HepG2 (cell line): Measurements from ENCODE around the gene TCF23. TPM values are rescaled to one million over a fixed set of nuclear protein-coding genes. Genes with fewer than 3 reads are reported as not detected.

Experiments used
- CAMTA2 ChIP-seq: sonication (generic); formaldehyde crosslinking; IDR thresholded peaks from 2 replicates; pipeline ENCODE4 v1.4.0; 2020; ENCODE audit warnings: mild to moderate bottlenecking, missing genetic modification reagents, borderline replicate concordance
- GFI1 ChIP-seq: sonication (generic); formaldehyde crosslinking; IDR thresholded peaks from 2 replicates; pipeline ENCODE4 v1.5.0; 2020; ENCODE audit warnings: missing genetic modification reagents, mild to moderate bottlenecking, borderline replicate concordance
- KAT2B ChIP-seq: fragments of 150-350 bp; IDR thresholded peaks from 2 replicates; pipeline ENCODE4 v1.6.1; 2014; ENCODE audit warnings: low read depth, low read length, borderline replicate concordance
- MATR3 ChIP-seq: sonication (generic); formaldehyde crosslinking; IDR thresholded peaks from 2 replicates; pipeline ENCODE4 v1.4.0; 2020; ENCODE audit warnings: missing genetic modification reagents
- MEF2D ChIP-seq: sonication (generic); formaldehyde crosslinking; IDR thresholded peaks from 2 replicates; pipeline ENCODE4 v1.5.1; 2020; ENCODE audit warnings: mild to moderate bottlenecking, missing genetic modification reagents
- NR2F2 ChIP-seq: IDR thresholded peaks from 2 replicates; pipeline ENCODE4 v1.6.1; 2012; ENCODE audit warnings: low read depth, inconsistent platforms, borderline replicate concordance
- RFX5 ChIP-seq: IDR thresholded peaks from 2 replicates; pipeline ENCODE4 v1.6.1; 2011; ENCODE audit warnings: low read depth, low read length, improper control_type of control experiment
- RXRB ChIP-seq: IDR thresholded peaks from 2 replicates; pipeline ENCODE4 v1.6.1; 2016; ENCODE audit warnings: borderline replicate concordance, missing genetic modification reagents, missing compliant biosample characterization
- SOX5 ChIP-seq: IDR thresholded peaks from 2 replicates; pipeline ENCODE4 v1.6.1; 2016; ENCODE audit warnings: borderline replicate concordance
- SPEN ChIP-seq: sonication (generic); formaldehyde crosslinking; IDR thresholded peaks from 2 replicates; pipeline ENCODE4 v1.5.1; 2020; ENCODE audit warnings: low read depth, mild to moderate bottlenecking, missing genetic modification reagents
- SRY ChIP-seq: sonication (generic); formaldehyde crosslinking; IDR thresholded peaks from 2 replicates; pipeline ENCODE4 v1.8.0; 2022; ENCODE audit warnings: mild to moderate bottlenecking, missing genetic modification reagents
- TP53 ChIP-seq: sonication (generic); formaldehyde crosslinking; conservative IDR thresholded peaks from 2 replicates; pipeline ENCODE4 v1.4.0; 2020; ENCODE audit warnings: missing genetic modification reagents
- ZMYM4 ChIP-seq: sonication (generic); formaldehyde crosslinking; IDR thresholded peaks from 2 replicates; pipeline ENCODE4 v1.8.1; 2023; ENCODE audit warnings: mild to moderate bottlenecking, missing genetic modification reagents
- ZNF501 ChIP-seq: sonication (generic); formaldehyde crosslinking; IDR thresholded peaks from 2 replicates; pipeline ENCODE4 v1.5.1; 2020; ENCODE audit warnings: mild to moderate bottlenecking, moderate library complexity, missing genetic modification reagents
- ZNF557 ChIP-seq: sonication (generic); formaldehyde crosslinking; IDR thresholded peaks from 2 replicates; pipeline ENCODE4 v1.4.0; 2020; ENCODE audit warnings: missing genetic modification reagents
- ZNF672 ChIP-seq: sonication (generic); formaldehyde crosslinking; IDR thresholded peaks from 2 replicates; pipeline ENCODE4 v1.8.1; 2022; ENCODE audit warnings: missing genetic modification reagents
- ZNF792 ChIP-seq: IDR thresholded peaks from 2 replicates; pipeline ENCODE4 v1.6.1; 2016
- ZNF850 ChIP-seq: sonication (generic); formaldehyde crosslinking; conservative IDR thresholded peaks from 2 replicates; pipeline ENCODE4 v1.9.0; 2021; ENCODE audit warnings: mild to moderate bottlenecking, missing genetic modification reagents
- ZNF883 ChIP-seq: sonication (generic); formaldehyde crosslinking; IDR thresholded peaks from 2 replicates; pipeline ENCODE4 v1.5.1; 2020; ENCODE audit warnings: mild to moderate bottlenecking, missing genetic modification reagents; ENCODE audit errors: not compliant biosample characterization
- polyA plus RNA-seq, 8 experiments: library from polyadenylated mRNA; depleted of rRNA in 3 of 8; stranded (reverse) in 7 of 8; unstranded in 1 of 8; fragments of >200 nt; fragmentation: Illumina TruSeq in 4 of 8; extraction: Trizol in 4 of 8; gene quantifications; 2 replicates each; pipeline versions ENCODE4 v1.2.1 to v1.2.3, GENCODE V29; 2011 to 2016; ENCODE audit warnings: low read depth in 4 of 8, missing spikeins in 1 of 8, mixed read lengths in 1 of 8; ENCODE audit not compliant: insufficient read depth in 1 of 8
- total RNA-seq, 5 experiments: library from RNA; depleted of rRNA; stranded (reverse); fragments of >200 nt; fragmentation: Illumina TruSeq; extraction: Trizol; gene quantifications; 2 replicates each; pipeline ENCODE4 v1.2.3, GENCODE V29; 2016; ENCODE audit warnings: low read depth in 1 of 5
- TF ChIP-seq, protein P1 (sequence below): sonication (generic); formaldehyde crosslinking; IDR thresholded peaks from 2 replicates; pipeline ENCODE4 v1.5.0; 2020; ENCODE audit warnings: mild to moderate bottlenecking, missing genetic modification reagents, borderline replicate concordance
- TF ChIP-seq, protein P2 (sequence below), 2 experiments: fragments of 450-650 bp in 1 of 2; sonication (generic) in 1 of 2; formaldehyde crosslinking; IDR thresholded peaks; 2 replicates each; pipeline versions ENCODE4 v1.5.0 to v1.8.0; 2020 to 2022; ENCODE audit warnings: mild to moderate bottlenecking in 1 of 2, missing genetic modification reagents in 1 of 2
- TF ChIP-seq, protein P3 (sequence below), 2 experiments: sonication (generic) in 1 of 2; formaldehyde crosslinking in 1 of 2; IDR thresholded peaks; 2 replicates each; pipeline versions ENCODE4 v1.4.0 to v1.6.1; 2018 to 2020; ENCODE audit warnings: missing genetic modification reagents in 2 of 2, borderline replicate concordance in 1 of 2, low read depth in 1 of 2, mild to moderate bottlenecking in 1 of 2, missing biosample characterization in 1 of 2

The TCF23 gene
- total and polyA plus RNA-seq, 2 of the 13 experiments (the other 11 are each of a cell fraction or from before 2014, with no cell fraction given), result 0.02 to 1.4 TPM

DNA sequence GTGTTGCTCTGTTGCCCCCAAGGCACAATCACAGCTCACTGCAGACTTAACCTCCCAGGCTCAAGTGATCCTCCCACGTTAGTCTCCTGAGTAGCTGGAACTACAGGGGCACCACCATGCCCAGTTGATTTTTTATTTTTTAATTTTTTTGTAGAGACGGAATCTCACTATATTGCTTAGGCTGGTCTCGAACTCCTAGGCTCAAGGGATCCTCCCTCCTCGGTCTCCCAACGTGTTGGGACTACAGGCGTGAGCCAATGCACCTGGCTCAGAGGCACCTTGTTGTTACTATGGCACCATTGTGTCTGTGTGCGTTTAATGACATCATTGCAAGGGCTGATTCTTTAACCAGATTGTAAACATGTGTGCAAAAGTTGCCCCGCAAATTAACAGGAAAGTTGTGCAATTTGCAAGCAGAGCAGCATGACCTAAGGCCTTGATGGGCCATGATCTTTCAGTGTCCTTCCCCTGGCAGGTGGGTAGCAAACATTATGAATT is 22.6 kb downstream of the TCF23 start (continued):
- TF ChIP-seq, protein P1, sequence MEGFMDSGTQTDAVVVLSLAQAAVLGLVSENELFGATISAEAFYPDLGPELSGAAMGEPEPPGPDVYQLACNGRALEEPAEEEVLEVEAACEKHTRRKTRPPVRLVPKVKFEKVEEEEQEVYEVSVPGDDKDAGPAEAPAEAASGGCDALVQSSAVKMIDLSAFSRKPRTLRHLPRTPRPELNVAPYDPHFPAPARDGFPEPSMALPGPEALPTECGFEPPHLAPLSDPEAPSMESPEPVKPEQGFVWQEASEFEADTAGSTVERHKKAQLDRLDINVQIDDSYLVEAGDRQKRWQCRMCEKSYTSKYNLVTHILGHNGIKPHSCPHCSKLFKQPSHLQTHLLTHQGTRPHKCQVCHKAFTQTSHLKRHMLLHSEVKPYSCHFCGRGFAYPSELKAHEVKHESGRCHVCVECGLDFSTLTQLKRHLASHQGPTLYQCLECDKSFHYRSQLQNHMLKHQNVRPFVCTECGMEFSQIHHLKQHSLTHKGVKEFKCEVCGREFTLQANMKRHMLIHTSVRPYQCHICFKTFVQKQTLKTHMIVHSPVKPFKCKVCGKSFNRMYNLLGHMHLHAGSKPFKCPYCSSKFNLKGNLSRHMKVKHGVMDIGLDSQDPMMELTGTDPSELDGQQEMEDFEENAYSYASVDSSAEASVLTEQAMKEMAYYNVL (CRISPR knock-in tag), result 0 out of 2 replicates have a peak, but pooled peaks have one; percentile 50
- peak; percentile 80 for TF ChIP-seq TP53 (CRISPR knock-in tag)
- TF ChIP-seq ZNF792, result peak; percentile 81; the same call in 1 of the 2 replicates
- peak; percentile 75 for TF ChIP-seq SPEN (CRISPR knock-in tag)
- peak; percentile 99 for TF ChIP-seq SOX5 (CRISPR knock-in tag)
- peak; percentile 67 for TF ChIP-seq ZNF501 (CRISPR knock-in tag)
- peak; percentile 74 for TF ChIP-seq MEF2D (CRISPR knock-in tag)
- TF ChIP-seq, protein P2, sequence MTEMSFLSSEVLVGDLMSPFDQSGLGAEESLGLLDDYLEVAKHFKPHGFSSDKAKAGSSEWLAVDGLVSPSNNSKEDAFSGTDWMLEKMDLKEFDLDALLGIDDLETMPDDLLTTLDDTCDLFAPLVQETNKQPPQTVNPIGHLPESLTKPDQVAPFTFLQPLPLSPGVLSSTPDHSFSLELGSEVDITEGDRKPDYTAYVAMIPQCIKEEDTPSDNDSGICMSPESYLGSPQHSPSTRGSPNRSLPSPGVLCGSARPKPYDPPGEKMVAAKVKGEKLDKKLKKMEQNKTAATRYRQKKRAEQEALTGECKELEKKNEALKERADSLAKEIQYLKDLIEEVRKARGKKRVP (CRISPR knock-in tag; IDR thresholded peaks at IDR 0.05), result peak in 1 of 2 experiments; percentile 97; a peak in 2 of 4 replicates
- TF ChIP-seq CAMTA2 (CRISPR knock-in tag), result no peak
- TF ChIP-seq SRY (CRISPR knock-in tag), result 0 out of 2 replicates have a peak, but pooled peaks have one; percentile 61
- peak; percentile 87; the same call in 1 of the 2 replicates for TF ChIP-seq ZNF557 (CRISPR knock-in tag)
- TF ChIP-seq ZNF672, result no peak
- TF ChIP-seq, protein P3, sequence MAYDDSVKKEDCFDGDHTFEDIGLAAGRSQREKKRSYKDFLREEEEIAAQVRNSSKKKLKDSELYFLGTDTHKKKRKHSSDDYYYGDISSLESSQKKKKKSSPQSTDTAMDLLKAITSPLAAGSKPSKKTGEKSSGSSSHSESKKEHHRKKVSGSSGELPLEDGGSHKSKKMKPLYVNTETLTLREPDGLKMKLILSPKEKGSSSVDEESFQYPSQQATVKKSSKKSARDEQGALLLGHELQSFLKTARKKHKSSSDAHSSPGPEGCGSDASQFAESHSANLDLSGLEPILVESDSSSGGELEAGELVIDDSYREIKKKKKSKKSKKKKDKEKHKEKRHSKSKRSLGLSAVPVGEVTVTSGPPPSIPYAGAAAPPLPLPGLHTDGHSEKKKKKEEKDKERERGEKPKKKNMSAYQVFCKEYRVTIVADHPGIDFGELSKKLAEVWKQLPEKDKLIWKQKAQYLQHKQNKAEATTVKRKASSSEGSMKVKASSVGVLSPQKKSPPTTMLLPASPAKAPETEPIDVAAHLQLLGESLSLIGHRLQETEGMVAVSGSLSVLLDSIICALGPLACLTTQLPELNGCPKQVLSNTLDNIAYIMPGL (CRISPR knock-in tag; IDR thresholded peaks at IDR 0.05; ENCODE audit: borderline replicate concordance in 1 of 2, low read depth in 1 of 2), result peak in 1 of 2 experiments; percentile 44; a peak in 1 of 4 replicates
- peak; percentile 74; the same call in 1 of the 2 replicates for TF ChIP-seq GFI1 (CRISPR knock-in tag)
- TF ChIP-seq RFX5, result no peak
- TF ChIP-seq MATR3, result no peak
- peak; percentile 81 for TF ChIP-seq NR2F2
- no peak for TF ChIP-seq ZNF883 (CRISPR knock-in tag)
- peak; percentile 97 for TF ChIP-seq RXRB (CRISPR knock-in tag)
- TF ChIP-seq ZMYM4 (CRISPR knock-in tag), result peak; percentile 73; the same call in 1 of the 2 replicates
- no peak for TF ChIP-seq ZNF850
- no peak for TF ChIP-seq KAT2B
